WTC11 (cell line): ENCODE data around the gene PWP1. TPM values are rescaled to one million over a fixed set of nuclear protein-coding genes. Genes with fewer than 3 reads are reported as not detected.
A peak's percentile ranks its signal among the peaks of the same experiment; 100 is the strongest.

Experiments used
- ATAC-seq: fragments of 200-7000 bp; cut with Tn5 transposase; 2 replicates; pipeline ENCODE4 v1.10.0; 2021; ENCODE audit warnings: mild to moderate bottlenecking, moderate library complexity
- CTCF ChIA-PET: fragments of 300-600 bp; sonication (Branson Sonifier 250); formaldehyde crosslinking; loops from one replicate; lab custom pipeline; 2021; ENCODE audit warnings: antibody characterized with exemption; lab: Charles Lee
- POLR2A ChIA-PET: fragments of 350-600 bp; sonication (Branson Sonifier 250); formaldehyde crosslinking; loops from one replicate; lab custom pipeline; 2021; ENCODE audit warnings: antibody characterized with exemption; lab: Charles Lee
- DNase-seq: peaks from one replicate; pipeline ENCODE4 v3.0.0; 2021; ENCODE audit warnings: low spot score
- H3K27ac Mint-ChIP-seq: 2 replicates; pipeline ENCODE4 v1.8.0; 2021; ENCODE audit warnings: mixed read lengths
- H3K27me3 Mint-ChIP-seq: 2 replicates; pipeline ENCODE4 v1.8.0; 2021; ENCODE audit warnings: low read depth, mild to moderate bottlenecking, moderate library complexity, mixed read lengths
- H3K36me3 Mint-ChIP-seq: 2 replicates; pipeline ENCODE4 v1.8.0; 2021; ENCODE audit warnings: mixed read lengths
- H3K4me1 Mint-ChIP-seq: 2 replicates; pipeline ENCODE4 v1.8.0; 2022; ENCODE audit warnings: mixed read lengths
- H3K4me3 Mint-ChIP-seq: 2 replicates; pipeline ENCODE4 v1.8.0; 2021; ENCODE audit warnings: mild to moderate bottlenecking, moderate library complexity, mixed read lengths
- H3K9me3 Mint-ChIP-seq: 2 replicates; pipeline ENCODE4 v1.8.0; 2021; ENCODE audit warnings: mixed read lengths
- RORB ChIP-seq: fragments of 250-450 bp; sonication (Bioruptor Pico); IDR thresholded peaks from 2 replicates; pipeline ENCODE4 v1.9.0; 2021; ENCODE audit warnings: mild to moderate bottlenecking
- ZNF138 ChIP-seq: sonication (generic); formaldehyde crosslinking; conservative IDR thresholded peaks from 2 replicates; pipeline ENCODE4 v1.8.1; 2022; ENCODE audit warnings: mild to moderate bottlenecking, moderate library complexity, missing genetic modification reagents
- ZNF425 ChIP-seq: fragments of 250-450 bp; sonication (Bioruptor Pico); conservative IDR thresholded peaks from 2 replicates; pipeline ENCODE4 v1.9.0; 2021; ENCODE audit warnings: mild to moderate bottlenecking
- total RNA-seq: library from RNA; stranded (reverse); gene quantifications from 3 replicates; pipeline ENCODE4 v1.2.3, GENCODE V29; 2021

Gene PWP1
- total RNA-seq, 1 experiment from 2014 or later = 54.2 TPM

- Mint-ChIP-seq H3K27ac (no peak overlapping the region), H3K36me3 (peaks cover 5% of the 10 kb centered on the region), H3K4me3 (peak overlapping the region; percentile 84), H3K27me3 (peaks cover 17% of the 10 kb centered on the region), H3K9me3 (no peaks in the 10 kb centered on the region), H3K4me1 (peaks cover 14% of the 10 kb centered on the region)
- ChIA-PET POLR2A (no interaction called here), CTCF (interaction anchor here (0.8 to 2.2 kb wide), 4 partner anchors 91 to 151 kb away, joined by 3 to 15 read pairs (median 7); no protein-coding TSS in a partner anchor)
- DNase-seq (no peak), ATAC-seq (peak; percentile 56)
- TF ChIP-seq ZNF425 (CRISPR knock-in tag) = no peak
- no peak for TF ChIP-seq ZNF138 (CRISPR knock-in tag)
- TF ChIP-seq RORB (CRISPR knock-in tag) = no peak
- TF ChIP-seq, all 79 proteins: peak for 0
Observed at GRCh38 chr12:107761502-107761904, 75.9 kb downstream of the PWP1 start.

Other genes with a start within 250 kb of the PWP1 start
- 18.2 to 21.4 TPM (median 20.5 TPM) in 3 replicates for gene PRDM4, start 75.3 kb downstream of the PWP1 start, total RNA-seq
- gene ASCL4, start 88.9 kb downstream of the PWP1 start, total RNA-seq = not detected in 3 replicates